ENCODE results near the gene DIP2C.
"Not testable (repeated sequence)": the region's sequence is repeated elsewhere in the genome, so short reads cannot be mapped to it uniquely, and the experiment has no call there.

DIP2C gene

DNA sequence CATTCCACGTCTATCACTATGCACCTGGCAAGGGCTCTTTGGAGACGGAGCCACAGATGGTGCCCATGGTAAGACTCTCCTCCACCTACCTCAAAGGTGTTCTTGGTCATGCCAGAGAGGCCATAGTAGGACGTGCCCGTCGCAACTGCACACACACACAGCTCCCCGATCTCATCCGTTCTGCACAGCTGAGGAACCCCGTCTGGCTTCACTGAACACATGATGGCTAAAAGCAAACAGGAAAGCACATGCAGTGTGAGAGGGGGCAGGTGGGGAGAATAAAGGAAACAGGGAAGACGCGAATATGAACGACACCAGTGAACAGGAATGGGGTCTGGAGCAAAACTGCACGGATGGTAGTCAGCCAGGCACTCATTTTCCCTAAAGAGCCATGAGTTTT, 323.3 kb downstream of the DIP2C start:
- DNase-seq: no peak

DNA sequence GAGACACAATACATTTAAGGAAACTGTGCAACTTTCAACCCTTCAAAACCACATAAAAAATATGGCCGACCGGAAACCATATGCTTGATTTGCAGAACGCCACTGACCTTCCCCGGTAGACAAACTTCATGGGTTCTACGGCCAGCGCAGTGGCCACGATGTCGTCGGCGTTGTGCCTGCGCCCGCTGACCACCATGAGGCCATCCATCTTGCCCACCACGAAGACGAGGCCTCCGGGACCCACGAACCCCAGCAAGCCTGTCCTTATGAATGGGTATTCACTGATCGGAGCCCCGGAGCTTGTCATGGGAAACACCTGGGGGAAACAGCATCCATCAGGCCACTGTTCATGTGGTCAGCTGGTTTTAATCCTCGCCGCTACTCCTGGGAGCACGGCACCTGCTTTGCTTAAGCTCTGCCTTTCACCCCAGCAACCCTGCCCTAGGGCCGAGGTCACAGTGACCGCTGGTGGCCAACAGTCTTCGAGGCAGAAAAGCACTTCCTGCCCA, 325.1 kb downstream of the DIP2C start:
- no peak for DNase-seq

DNA sequence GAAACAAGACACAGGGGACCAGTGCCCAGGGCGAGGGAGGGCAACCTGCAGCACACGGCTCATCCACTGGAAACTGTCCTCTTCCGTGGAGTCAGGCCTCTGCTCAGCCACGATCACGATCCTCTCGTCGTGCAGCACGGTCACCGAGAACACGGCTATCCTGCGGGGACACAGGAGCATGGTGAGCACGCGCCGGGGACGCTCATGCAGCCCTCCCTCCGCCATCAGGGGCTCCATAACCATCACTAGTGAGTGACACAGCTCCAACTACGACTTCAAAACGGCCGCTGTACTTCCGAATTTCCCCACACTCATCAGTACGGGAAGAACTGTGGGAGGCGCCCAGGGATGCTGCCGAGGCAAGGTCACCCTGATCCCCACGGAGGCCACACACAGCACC, 326.3 kb downstream of the DIP2C start:
- DNase-seq: no peak

DNA sequence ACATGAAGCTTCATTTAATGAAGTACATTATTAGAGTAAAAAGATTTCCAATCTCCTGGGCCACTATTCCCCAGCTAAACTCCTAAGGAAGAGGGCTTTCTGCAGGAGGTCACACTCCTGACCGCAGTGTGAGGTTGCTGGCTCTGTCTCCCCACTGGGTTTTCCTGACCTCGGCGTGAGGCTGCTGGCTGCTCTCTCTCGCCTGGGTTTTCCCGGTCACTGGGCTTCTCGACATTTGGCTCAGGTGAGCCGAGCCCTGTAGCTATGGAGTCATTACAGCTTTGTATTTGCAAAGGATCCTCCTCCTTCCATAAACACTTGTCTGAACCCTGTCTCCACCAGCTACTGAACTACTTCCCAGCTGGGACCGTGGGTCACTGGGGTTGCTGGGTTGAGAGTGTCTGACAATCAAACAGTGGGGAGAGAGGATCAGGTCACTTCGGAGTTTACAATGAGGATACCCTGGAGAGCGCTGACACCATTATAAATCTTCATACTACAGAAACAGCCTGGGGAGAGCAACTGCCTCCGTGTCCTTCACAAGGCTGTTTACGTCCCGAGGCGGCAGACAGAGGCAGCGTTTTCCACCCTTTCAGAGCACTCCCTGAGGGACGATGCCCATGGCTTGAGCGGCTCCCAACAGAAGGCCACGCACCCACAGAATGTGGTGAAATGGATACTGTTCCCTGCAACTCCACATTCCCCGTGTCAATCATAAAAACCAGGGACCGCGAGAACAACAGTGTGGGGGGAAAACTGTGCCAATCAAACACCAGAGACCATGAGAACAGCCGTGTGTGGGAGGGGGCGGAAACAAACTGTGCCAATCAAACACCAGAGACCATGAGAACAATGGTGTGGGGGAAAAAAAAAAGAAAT, 328.0 kb downstream of the DIP2C start:
- DNase-seq: no peak

DNA sequence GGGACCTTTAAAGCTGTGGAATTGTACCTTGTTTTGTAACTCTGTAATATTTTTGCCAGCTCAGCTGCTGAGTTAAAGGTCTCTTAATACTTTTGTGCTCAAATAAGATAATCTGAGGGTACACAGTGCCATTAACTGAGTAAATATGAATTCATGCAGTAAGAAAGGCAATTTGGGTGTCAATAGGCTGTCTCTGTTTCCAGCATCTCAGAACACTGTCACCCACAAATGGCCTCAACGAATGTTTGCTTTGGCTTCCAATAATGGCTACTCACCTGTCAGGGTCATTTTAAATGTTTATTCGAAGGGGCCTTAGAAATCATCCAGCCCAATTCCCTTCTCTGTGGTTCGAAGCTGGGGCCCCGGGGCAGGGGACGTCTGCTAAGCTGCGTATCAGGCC, 328.8 kb downstream of the DIP2C start:
- DNase-seq: no peak

DNA sequence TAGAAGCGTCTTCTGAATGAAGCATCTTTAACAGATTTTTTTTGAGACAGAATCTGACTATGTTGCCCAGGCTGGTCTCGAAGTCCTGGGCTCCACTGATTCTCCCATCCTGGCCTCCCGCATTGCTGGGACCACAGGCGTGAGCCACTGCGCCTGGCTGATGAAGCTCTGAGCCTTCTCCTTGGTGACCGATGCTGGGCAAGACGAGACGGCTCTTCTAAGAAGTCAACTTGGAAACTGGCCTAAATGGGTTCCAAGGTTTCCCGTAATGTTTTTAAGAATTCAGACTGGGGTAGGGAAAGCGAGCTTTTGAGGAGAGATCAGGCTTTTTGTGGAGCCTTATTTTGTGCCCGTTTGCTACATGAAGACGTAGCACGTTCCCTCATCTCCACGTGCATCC, 329.7 kb downstream of the DIP2C start:
- DNase-seq: no peak

DNA sequence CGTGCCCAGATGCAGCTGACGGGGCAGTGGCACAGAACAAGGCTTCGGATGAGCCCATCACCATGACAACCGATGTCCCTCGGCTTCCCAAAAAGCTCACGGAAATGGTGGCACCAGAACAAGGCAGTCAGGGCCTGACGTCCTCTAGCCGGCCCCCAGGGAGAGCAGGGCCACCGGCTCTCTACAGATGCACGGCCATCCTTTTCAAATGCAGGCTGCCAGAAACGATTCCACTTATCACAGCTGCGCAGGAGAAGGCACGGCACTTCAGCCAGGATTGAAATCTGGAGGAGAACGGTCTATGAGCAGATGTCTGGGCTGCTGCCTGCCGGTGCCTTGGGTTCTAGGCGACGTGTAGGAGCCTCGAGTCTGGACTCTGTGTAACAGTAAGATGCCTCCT, 330.4 kb downstream of the DIP2C start:
- DNase-seq: no peak

DNA sequence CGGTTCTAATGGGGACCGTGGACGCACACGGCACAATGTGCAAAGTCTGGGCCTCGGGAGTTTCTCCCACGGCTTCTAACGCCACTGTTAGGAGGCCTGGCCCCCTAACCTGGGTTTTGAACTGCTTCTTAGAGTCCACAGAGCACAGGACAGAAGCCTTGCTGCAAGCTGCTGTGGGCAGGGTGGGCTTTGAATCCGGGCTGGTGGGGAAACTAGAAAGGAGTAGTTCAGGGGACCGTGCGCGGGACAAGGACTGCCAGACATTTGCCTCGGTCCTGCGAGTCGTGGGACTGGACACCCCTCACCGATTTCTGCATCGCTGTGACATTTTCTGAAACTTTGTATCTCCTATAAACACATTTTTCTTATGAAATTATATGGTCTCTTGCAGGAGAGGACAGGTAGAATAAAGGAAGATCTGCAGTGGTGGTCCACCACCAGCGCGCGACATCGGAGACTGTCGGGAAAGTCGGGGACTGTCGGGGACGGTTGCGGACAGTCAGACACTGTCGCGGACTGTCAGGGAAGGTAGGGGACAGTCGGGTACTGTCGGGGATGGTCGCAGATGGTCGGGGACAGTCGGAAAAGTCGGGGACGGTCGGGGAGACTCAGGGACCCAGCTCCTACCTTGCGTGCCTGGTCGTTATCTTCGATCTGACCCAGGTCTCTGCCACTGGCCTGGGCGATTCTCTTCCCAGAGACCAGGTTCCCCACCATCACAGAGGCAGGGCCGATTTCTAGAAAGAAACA, 332.1 kb downstream of the DIP2C start:
- DNase-seq: no peak

DNA sequence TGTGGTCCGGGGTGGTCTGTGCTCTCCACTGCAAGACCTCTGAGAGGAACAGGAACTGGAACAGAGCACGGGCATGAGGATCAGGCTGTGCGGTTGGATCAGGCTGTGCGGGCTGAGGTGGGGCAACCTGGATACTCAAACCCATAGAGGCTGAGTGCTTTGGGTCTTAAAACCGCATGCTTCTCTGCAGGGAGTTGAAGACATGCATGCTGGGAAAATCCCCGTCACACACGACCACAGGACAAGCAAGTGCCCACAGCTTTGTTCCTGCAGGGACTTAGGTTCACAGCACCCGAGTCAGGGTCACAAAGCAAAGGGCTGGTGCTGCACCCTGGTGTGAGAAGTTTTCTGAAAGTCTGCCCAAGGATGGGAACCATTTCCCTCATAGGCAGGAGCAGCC, 333.0 kb downstream of the DIP2C start:
- DNase-seq: no peak

DNA sequence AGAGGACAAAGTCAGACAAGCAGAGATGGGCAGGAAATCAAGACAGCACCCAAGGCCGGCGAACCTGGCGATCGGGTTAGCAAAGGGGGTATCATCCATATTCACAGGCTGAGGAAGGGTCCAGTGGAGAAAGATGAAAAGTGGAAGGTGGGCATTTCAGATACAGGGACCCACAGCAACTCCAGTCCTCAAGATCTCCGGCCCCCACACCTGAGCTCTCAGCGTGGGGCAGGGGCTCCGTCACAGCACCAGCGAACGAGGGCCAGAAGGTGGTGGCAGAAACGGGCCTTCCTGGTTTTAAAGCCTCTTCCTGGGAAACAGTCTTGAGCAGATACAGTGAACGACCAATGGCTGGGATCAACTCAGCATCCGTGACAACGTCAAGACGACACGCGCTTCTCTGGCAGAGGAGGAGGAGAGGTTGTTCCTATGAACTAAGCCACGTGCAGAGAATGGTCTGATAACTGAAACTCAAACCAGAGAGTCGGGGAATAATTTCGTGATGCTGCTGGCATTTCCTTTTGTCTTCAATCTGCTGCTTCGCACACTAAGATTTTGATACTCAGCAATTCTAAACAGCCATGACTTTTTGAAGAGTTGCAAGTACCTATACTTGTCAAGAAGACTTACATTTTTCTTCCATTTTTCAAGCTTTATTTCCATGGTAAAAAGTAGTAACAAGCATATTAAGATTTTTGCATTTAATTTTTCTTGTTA, 334.4 kb downstream of the DIP2C start:
- DNase-seq: no peak

DNA sequence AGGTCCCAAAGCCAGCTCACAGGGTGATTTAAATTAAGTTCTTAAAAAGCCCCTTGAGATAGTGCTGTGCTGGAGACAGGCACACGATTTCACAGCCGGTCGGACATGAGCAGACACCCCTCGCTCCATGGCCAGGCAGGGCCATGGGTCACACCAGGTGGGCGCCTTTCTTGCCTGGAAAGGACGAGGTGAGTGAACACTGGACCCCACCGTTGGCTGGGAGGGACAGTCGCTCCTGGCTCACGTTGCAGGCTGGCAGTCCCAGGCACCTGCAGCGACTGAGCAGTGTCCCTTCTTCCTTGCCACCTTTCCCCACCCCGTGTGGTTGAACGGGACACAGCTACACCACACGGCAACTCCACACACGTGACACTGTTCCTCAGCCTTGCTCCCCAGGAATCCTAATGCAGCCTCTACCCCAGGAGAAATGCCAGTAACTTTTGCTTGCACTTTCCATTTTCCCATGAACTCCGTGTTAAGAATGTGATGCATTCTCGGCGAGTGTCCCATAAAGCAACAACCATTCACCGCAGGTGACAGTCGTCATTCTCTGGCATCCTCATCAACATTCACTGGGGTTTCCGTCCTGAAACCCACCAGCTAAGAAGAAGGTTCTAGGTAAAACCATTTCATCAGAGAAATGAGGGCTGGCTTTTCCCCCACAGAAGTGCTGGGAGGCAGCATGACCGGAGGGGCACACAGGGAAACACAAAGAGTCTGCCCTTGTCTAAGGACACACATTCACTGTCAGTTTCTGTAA, 336.8 kb downstream of the DIP2C start:
- no peak for DNase-seq

DNA sequence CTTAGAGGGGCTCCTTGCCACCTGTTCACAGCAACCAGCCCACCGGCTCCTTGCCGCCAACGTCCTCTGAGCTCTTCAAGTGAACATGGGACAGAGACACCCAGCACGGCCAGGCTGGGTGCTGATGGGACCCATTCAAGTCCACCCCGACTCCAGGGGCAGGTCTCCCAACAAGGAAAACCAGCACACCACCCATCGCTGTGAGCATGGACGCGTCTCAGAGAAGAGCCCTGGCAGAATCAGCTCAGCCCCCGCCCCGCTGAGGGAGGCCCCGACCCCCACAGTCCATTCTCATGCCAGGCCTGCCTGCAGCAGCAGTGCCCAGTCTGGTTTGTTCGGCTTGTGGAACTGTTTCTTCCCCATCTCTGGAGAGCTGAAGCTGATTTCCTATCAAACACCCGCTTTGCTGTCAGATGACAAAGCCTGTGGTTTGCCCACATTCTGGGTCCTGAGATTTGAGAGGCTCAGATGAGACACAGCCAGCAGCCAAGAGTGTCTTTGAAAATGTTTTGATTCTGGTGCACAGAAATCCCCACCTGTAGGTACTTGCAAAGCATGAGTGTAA, 337.6 kb downstream of the DIP2C start:
- no peak for DNase-seq

DNA sequence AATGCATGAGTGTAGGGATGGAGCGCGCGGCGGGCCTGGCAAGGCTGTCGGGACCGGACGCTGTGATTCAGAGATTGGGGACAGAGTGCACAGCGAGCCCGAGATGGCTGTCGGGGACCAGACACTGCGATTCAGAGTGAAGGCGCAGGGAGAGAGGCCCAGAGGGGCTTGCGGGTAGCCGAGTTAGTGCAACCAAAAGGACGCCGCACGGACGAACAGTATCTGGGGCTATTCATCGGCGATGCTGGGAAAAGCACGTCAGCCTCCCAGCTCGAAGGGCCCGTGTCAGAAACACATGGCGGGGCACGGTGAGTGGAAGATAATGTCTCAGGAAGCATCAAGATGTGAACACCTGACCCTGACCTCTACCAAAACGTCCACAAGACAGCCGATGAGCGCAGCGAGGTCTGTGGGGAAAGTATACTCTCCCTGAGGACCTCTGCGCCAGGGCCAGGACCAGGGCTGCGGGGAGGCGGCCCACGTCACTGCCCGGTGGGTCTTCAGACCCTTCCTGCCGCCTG, 338.4 kb downstream of the DIP2C start:
- DNase-seq: no peak

DNA sequence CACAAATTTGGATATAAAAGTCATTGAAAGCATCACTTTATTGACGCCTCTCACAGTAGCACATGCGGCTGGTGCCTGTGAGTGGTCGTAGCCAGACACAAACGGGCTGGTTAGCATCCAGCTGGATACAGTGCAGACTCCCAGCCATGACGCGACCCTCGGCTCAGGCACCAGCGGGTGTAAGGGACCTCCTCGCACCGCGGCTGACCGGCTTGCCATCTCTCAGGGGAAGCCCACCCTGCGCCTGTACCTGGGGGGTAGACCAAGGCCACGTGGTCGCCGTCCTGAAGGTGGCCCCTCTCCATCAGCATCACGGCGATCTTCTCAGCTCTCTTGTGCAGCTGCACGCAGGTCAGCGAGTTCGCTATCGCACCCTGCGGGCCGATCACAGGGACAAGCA, 340.4 kb downstream of the DIP2C start:
- no peak for DNase-seq

DNA sequence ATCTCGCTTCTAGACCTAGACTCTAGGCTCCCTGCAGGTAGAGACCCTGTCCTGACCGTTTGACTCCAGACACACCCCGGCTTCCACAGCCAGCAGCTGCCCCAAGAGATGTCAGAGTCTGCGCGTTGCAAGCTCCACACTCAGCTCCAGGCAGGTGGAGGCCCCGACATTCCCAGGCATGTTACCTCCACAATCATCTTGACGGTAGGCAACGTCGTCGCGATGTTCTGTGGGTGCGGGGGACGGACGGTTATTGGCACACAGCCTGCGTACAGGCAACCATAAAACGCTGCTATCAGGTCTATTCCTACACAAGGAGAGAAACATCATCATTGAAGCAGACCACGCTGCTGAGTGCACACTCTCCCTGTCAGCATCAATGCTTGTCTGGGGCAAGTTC, 341.0 kb downstream of the DIP2C start:
- no peak for DNase-seq

DNA sequence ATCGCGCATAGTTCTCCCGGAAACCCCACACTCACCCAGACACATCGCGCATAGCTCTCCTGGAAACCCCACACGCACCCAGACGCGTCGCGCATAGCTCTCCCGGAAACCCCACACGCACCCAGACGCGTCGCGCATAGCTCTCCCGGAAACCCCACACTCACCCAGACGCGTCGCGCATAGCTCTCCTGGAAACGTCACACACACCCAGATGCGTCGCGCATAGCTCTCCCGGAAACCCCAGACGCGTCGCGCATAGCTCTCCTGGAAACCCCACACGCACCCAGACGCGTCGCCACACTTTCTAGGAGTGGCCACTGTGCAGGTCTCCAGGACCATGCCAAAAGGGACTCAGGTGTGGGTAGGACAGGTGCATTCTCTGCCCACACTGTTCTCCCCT, 341.7 kb downstream of the DIP2C start:
- DNase-seq: not testable (repeated sequence)

DNA sequence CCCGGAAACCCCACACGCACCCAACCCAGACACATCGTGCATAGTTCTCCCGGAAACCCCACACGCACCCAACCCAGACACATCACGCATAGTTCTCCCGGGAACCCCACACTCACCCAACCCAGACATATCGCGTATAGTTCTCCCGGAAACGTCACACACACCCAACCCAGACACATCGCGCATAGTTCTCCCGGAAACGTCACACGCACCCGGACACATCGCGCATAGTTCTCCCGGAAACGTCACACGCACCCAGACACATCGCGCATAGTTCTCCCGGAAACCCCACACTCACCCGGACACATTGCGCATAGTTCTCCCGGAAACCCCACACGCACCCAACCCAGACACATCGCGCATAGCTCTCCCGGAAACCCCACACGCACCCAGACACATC, 342.3 kb downstream of the DIP2C start:
- not testable (repeated sequence) for DNase-seq

DNA sequence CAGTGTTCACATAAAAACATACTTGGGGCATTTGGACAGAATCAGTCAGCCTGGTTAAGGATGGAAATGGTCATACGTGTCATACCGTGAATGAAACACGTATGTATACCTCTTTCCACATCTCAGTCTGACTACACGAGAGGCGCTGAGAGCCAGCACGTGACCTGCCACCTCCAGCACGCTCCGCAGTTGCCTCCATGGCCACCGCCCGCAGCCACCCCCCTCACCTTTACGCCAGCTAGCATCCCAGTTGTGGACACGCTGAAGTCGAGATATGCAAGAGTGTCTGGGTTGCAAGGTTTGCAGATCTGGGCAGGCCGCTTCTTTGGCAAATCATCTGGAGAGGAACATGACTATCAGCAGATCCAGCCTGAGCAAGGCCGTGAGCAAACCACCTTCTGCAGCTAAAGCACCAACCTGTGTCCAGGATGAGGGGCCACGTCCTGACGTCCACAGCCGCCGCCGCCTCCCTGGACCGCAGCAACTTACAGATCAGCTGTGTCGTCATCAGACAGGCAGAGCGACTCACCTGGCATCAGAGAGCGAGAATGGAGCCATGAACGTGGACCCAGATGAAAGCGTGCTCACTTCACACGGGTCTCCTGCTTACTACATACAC, 344.8 kb downstream of the DIP2C start:
- DNase-seq: no peak

DNA sequence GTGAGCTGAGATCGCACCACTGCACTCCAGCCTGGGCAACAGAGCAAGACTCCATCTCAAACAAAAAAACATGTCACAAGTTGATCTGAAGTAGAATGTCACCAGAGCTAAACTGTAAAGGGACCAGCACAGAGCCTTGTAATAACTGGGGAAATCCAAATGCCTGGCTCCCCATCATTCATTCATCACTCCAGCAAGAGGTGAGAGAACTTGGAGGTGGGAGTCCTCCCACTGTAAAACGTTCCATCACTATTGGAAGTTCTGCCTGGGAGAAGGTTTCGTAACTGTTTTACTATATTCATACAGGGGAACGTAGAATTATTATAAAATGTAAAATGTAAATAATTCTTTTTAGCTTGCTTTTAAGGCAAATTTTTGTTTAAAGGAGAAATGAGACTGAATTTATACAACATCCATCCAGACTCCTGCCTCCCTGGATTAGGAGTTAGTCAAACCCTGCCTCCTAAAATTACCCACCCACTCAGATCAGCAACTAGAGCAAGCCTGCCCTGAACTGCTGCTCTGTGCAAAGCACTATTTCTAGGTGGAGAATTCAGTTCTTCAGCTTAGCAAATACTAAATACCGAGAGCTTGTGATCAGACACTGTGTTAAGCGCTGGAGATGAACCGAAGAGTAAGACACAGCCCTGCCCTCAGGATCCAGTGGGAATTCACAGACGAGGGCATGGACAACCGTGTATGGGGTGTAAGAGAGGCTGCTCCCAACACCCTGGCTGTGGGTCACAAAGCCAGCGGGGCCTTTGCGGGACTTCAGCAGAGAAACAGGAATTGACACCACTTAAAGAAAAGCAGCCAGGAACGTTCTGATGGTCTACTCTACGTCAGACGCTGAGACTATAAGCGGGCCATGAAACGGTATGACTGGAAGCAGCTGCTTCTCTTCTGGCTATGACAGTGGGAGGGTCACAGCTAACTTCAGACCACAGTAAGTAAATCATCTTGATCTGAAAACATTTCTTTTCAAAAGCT, 345.9 kb downstream of the DIP2C start:
- DNase-seq: no peak

DNA sequence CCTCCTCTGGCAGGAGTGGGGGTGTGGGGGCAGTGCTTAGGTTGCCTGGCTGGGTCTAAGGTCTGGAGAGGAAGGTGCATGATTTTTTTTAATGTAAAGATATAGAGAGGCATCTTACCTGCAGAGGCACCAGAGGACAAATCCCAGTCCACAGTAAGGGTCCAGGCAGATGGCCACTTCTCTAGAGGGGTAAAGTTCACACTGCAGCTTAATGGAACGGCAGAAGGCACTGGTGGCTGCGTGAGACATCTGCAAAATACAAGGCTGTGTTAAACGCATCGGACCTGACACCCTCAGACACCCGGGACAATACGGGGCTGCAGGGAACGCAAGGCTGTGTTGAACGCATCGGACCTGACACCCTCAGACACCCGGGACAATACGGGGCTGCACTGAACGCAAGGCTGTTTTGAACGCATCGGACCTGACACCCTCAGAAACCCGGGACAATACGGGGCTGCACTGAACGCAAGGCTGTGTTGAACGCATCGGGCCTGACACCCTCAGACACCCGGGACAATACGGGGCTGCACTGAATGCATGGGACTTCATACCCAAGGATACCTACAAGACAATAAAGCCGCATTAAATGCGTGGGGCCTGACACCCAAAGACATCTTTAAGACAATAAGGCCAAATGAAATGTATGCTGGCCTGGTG, 348.3 kb downstream of the DIP2C start:
- no peak for DNase-seq

Data from NCI-H226 (cell line).